HEK293T (cell line): ENCODE data around the gene ARHGEF38.

Source experiments
- BHLHE40 ChIP-seq: fragments of 450-650 bp; IDR thresholded peaks from 2 replicates; pipeline ENCODE4 v1.6.1; 2016; ENCODE audit warnings: mild to moderate bottlenecking, moderate library complexity, borderline replicate concordance
- ELF4 ChIP-seq: fragments of 450-650 bp; IDR thresholded peaks from 2 replicates; pipeline ENCODE4 v1.6.1; 2017; ENCODE audit warnings: antibody characterized with exemption

- TF ChIP-seq BHLHE40, result no peak
- no peak for TF ChIP-seq ELF4
Measured at GRCh38 chr4:105715692-105716278, 163.4 kb downstream of the ARHGEF38 start.
